GM15510 (cell line): ENCODE data around the gene LRRC73.

Experiments used
- POLR2A ChIP-seq: IDR thresholded peaks from 3 replicates; pipeline ENCODE4 v1.6.1; 2011; ENCODE audit warnings: borderline replicate concordance; ENCODE audit not compliant: insufficient read length; ENCODE audit errors: extremely low read depth

Gene LRRC73

GRCh38 chr6:43500921-43501320 is 9.2 kb downstream of the LRRC73 start:
- no peak for TF ChIP-seq POLR2A

- TF ChIP-seq POLR2A: no peak
Measured at GRCh38 chr6:43499028-43499815, 10.9 kb downstream of the LRRC73 start.

- TF ChIP-seq POLR2A: no peak
Measured at GRCh38 chr6:43497689-43498088, 12.5 kb downstream of the LRRC73 start.

- TF ChIP-seq POLR2A: no peak
Measured at GRCh38 chr6:43497129-43497396, 13.1 kb downstream of the LRRC73 start.

DNA sequence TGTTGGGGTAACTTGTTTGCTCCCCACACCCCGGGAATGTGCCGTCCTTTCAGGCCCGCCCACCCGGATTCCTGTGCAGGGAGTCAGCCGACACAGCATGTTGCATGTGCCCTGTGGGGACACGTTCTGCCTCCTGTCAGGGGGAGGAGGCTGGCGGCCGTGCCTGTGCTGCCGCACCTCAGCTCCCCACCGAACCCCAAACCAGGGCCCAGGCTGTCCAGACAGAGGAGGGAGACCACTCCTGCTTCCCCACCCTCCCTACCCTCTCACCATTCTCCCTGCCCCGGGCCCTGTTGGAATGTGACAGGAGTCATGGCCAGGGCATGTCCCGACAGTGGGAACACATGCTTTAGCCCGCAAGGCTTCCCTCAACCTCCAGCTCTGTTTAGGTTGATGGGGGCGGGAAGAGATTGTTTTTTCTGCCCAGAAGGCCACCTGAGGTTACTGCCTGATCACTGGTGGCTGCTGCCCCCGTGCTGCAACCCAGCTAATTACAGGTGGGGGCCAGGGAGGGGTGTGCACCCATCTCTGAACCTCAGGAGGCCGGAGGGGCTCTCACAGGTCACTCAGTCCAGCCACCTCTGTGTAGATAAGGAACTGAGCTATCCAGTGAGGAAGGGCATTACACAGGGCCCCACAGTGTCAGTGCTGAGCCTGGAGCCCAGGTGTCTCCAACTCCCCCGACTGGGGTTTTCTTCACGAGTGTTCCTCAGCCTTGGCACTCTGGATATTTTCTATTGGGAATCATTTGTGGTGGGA is 13.6 kb downstream of the LRRC73 start:
- no peak for TF ChIP-seq POLR2A

- TF ChIP-seq POLR2A: no peak
Measured at GRCh38 chr6:43495409-43495941, 14.7 kb downstream of the LRRC73 start.

GRCh38 chr6:43494766-43495165 is 15.4 kb downstream of the LRRC73 start:
- TF ChIP-seq POLR2A: no peak

- no peak for TF ChIP-seq POLR2A
Measured at GRCh38 chr6:43494321-43494720, 15.8 kb downstream of the LRRC73 start.

GRCh38 chr6:43493833-43494232 is 16.3 kb downstream of the LRRC73 start:
- no peak for TF ChIP-seq POLR2A

- TF ChIP-seq POLR2A: no peak
Measured at GRCh38 chr6:43493230-43493629, 16.9 kb downstream of the LRRC73 start.

DNA sequence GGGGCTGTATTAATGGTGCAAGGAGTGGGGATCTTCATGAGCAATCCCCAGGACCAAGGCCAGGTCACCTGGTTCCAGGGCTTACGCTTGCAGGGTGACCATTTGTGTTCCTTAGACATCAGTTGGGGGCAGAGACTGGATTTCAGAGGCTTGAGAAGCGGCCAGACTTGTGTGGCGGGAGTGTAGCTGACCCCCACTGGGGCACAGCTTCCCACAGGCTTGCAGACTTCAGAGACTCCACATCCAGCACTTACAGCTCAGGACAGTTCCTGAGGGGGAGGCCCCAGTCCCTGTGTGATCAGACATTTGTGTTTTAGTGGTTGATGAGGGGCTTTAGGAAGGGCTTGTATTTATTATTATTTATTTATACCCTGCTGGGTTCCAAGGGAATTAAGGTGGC is 17.5 kb downstream of the LRRC73 start:
- no peak for TF ChIP-seq POLR2A

DNA sequence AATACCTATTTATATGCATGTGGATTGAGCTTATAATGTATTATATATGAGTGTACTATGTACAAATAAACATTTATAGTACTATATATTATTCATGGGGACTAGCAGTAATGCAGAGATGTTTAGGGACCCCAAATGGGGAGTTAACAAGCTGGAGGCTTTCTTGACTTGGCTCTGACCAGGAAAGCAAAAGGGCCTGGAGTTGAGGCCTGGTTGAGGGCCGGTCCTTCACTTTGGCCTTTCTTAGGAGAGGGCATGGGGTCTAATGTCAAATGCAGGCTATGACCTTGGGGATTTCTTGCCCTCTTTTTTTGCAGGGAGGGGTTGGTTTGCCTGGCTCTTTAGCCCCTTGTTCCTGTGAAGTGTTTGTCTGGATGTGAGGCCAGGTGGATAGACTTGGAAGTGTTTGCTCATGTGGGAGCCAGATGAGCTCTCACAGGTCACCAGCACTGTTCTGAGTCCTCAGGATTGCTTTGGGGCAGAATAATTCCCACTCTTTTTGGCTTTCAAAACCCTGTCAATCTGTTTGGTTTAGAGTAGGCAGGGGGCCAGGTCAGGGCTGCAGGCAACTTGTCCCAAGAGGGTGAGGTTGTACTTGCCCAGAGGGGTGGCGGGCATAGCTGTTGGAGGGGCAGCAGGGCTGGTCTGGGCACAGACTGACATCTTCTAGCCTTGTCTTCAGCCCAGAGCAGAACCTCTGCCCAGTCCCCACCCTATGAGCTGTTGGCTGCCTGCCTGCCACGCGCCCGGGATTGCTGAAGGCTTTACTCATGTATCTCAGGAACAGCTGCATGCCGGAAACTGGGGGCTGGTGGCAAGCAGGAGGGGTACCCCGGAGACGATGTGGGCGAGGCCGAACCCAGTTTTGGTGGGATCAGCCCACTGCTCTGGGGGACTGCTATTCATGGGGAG is 18.1 kb downstream of the LRRC73 start:
- TF ChIP-seq POLR2A: no peak

- no peak for TF ChIP-seq POLR2A
Measured at GRCh38 chr6:43490523-43490939, 19.6 kb downstream of the LRRC73 start.

- no peak for TF ChIP-seq POLR2A
Measured at GRCh38 chr6:43489277-43490072, 20.7 kb downstream of the LRRC73 start.
